Testis (tissue), 3 donors: ENCODE data around the gene C17orf113. TPM values are rescaled to one million over a fixed set of nuclear protein-coding genes. Genes with fewer than 3 reads are reported as not detected.

Experiments
- DNase-seq: peaks from one replicate; pipeline ENCODE4 v3.0.0-alpha.2; 2019
- H3K27ac ChIP-seq, 2 donors: fragments of 200-600 bp; sonication (generic); one replicate each; pipeline ENCODE4 v1.5.1; 2019
- H3K27me3 ChIP-seq: fragments of 200-600 bp; sonication (generic); one replicate; pipeline ENCODE4 v1.5.1; 2019
- H3K36me3 ChIP-seq: fragments of 200-600 bp; sonication (generic); one replicate; pipeline ENCODE4 v1.5.1; 2017; ENCODE audit warnings: low read depth; ENCODE audit errors: missing control alignments
- H3K4me1 ChIP-seq: fragments of 200-600 bp; sonication (generic); one replicate; pipeline ENCODE4 v1.5.1; 2019
- H3K4me3 ChIP-seq, 2 donors: fragments of 200-600 bp; sonication (generic); one replicate each; pipeline ENCODE4 v1.5.1; 2017 to 2019
- H3K9me3 ChIP-seq: fragments of 200-600 bp; sonication (generic); one replicate; pipeline ENCODE4 v1.5.1; 2017
- POLR2A ChIP-seq: fragments of 450-650 bp; IDR thresholded peaks from one replicate; pipeline ENCODE4 v1.6.1; 2017; ENCODE audit warnings: antibody characterized with exemption, mild to moderate bottlenecking, moderate library complexity
- WGBS, 2 donors: methylation state at CpG; one replicate each; pipeline ENCODE4 v1.1.5; 2018; 5-methylcytosine and 5-hydroxymethylcytosine counted together
- intact Hi-C: fragments of 100-400 bp; cut with DNase I; formaldehyde crosslinking; loops from one replicate; pipeline ENCODE4 v1.15.1; 2023; ENCODE audit warnings: low total_unique reads
- polyA plus RNA-seq: library from polyadenylated mRNA; stranded (reverse); fragments of 350-450 nt; fragmentation: Illumina TruSeq; extraction: RNeasy Lipid Tissue Mini Kit (QIAGEN cat#74804); gene quantifications from one replicate; pipeline ENCODE4 v1.2.3, GENCODE V29; 2014; ENCODE audit warnings: low read depth, low replicate concordance; ENCODE audit not compliant: insufficient read depth
- total RNA-seq, 2 donors: library from RNA; depleted of rRNA; stranded (reverse); fragments of >200 nt; gene quantifications; one replicate each; pipeline ENCODE4 v1.2.3, GENCODE V29; 2016
- TF ChIP-seq, protein P1 (sequence below), 3 experiments: fragments of 450-650 bp in 2 of 3; fragments of 200-600 bp in 1 of 3; sonication (generic) in 1 of 3; IDR thresholded peaks; one replicate each; pipeline ENCODE4 v1.5.1; 2016 to 2019; ENCODE audit warnings: antibody characterized with exemption in 3 of 3, mild to moderate bottlenecking in 2 of 3, moderate library complexity in 1 of 3

The C17orf113 gene
- total and polyA plus RNA-seq, 3 donors from 2014 or later = 2.8 to 11.3 (median 7.7) TPM

GRCh38 chr17:42058063-42058462 lies 7.7 kb upstream of the C17orf113 start:
- H3K27me3 ChIP-seq = no peaks in the 10 kb centered on the region
- H3K9me3 ChIP-seq = no peaks in the 10 kb centered on the region
- peak; percentile 61 for DNase-seq
- H3K27ac ChIP-seq = no peak overlapping the region
- no peak overlapping the region for H3K4me3 ChIP-seq
- TF ChIP-seq, protein P1, sequence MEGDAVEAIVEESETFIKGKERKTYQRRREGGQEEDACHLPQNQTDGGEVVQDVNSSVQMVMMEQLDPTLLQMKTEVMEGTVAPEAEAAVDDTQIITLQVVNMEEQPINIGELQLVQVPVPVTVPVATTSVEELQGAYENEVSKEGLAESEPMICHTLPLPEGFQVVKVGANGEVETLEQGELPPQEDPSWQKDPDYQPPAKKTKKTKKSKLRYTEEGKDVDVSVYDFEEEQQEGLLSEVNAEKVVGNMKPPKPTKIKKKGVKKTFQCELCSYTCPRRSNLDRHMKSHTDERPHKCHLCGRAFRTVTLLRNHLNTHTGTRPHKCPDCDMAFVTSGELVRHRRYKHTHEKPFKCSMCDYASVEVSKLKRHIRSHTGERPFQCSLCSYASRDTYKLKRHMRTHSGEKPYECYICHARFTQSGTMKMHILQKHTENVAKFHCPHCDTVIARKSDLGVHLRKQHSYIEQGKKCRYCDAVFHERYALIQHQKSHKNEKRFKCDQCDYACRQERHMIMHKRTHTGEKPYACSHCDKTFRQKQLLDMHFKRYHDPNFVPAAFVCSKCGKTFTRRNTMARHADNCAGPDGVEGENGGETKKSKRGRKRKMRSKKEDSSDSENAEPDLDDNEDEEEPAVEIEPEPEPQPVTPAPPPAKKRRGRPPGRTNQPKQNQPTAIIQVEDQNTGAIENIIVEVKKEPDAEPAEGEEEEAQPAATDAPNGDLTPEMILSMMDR (IDR thresholded peaks at IDR 0.05) = no peak
- no peak for TF ChIP-seq POLR2A
- peaks cover 21% of the 10 kb centered on the region for H3K4me1 ChIP-seq
- H3K36me3 ChIP-seq = no peaks in the 10 kb centered on the region
- intact Hi-C loops = no loop called here
- WGBS, 2 donors = 32 to 57% methylated on average over 2 to 3 of the region's 7 CpGs

DNA sequence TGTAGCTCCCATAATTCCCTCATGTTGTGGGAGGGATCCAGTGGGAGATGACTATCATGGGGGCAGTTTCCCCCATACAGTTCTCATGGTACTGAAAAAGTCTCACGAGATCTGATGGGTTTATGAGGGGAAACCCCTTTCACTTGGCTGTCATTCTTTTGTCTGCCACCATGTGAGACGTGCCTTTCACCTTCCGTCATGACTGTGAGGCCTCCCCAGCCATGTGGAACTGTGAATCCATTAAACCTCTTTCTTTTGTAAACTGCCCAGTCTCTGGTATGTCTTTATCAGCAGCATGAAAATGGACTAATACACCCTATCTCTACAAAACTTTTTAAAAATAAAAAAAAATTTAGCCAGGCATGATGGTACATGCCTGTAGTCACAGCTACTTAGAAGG lies 6.2 kb upstream of the C17orf113 start:
- TF ChIP-seq POLR2A = no peak
- Histone ChIP-seq H3K27me3 (no peaks in the 10 kb centered on the region), H3K36me3 (no peaks in the 10 kb centered on the region), H3K4me1 (peaks cover 21% of the 10 kb centered on the region), H3K9me3 (no peaks in the 10 kb centered on the region), H3K4me3 (no peak overlapping the region), H3K27ac (no peak overlapping the region)
- 75 to 82% methylated on average over 3 of the region's 3 CpGs for WGBS, 2 donors
- intact Hi-C loops = no loop called here
- no peak for DNase-seq

DNA sequence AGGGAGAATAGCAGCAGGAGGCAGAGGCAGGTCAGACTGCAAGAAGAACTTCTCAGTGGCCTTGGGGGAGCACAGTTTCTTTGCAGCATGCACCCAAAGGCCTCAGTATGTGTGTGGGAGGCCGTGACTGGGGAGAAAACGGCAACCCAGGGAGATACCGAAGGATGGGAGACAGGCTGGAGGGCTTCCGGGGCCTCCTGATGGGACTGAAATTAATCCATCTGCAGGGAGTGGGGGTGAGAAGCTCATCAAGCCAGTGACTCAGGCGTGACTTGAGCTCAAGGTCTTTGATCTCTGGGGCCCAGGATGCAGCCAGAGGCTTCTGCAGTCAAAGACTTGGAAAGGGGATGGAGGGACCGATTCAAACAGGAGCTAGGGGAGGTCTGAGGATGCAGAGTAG lies 5.1 kb upstream of the C17orf113 start:
- peak; percentile 75 for DNase-seq
- TF ChIP-seq, protein P1 (IDR thresholded peaks at IDR 0.05) = no peak
- TF ChIP-seq POLR2A = no peak
- Histone ChIP-seq H3K9me3 (no peaks in the 10 kb centered on the region), H3K36me3 (no peaks in the 10 kb centered on the region), H3K27ac (no peak overlapping the region), H3K4me3 (no peak overlapping the region), H3K27me3 (no peaks in the 10 kb centered on the region), H3K4me1 (peaks cover 26% of the 10 kb centered on the region)
- intact Hi-C loops = no loop called here
- 55 to 59% methylated on average over 6 of the region's 6 CpGs for WGBS, 2 donors

GRCh38 chr17:42055027-42055426 lies 4.6 kb upstream of the C17orf113 start:
- no peak overlapping the region for H3K27ac ChIP-seq
- DNase-seq = no peak
- H3K4me3 ChIP-seq = no peak overlapping the region
- H3K4me1 ChIP-seq = peaks cover 26% of the 10 kb centered on the region
- 39 to 46% methylated on average over 3 of the region's 3 CpGs for WGBS, 2 donors
- H3K9me3 ChIP-seq = no peaks in the 10 kb centered on the region
- TF ChIP-seq POLR2A = no peak
- TF ChIP-seq, protein P1 (IDR thresholded peaks at IDR 0.05) = no peak
- H3K36me3 ChIP-seq = no peaks in the 10 kb centered on the region
- intact Hi-C loops = no loop called here
- H3K27me3 ChIP-seq = no peaks in the 10 kb centered on the region

DNA sequence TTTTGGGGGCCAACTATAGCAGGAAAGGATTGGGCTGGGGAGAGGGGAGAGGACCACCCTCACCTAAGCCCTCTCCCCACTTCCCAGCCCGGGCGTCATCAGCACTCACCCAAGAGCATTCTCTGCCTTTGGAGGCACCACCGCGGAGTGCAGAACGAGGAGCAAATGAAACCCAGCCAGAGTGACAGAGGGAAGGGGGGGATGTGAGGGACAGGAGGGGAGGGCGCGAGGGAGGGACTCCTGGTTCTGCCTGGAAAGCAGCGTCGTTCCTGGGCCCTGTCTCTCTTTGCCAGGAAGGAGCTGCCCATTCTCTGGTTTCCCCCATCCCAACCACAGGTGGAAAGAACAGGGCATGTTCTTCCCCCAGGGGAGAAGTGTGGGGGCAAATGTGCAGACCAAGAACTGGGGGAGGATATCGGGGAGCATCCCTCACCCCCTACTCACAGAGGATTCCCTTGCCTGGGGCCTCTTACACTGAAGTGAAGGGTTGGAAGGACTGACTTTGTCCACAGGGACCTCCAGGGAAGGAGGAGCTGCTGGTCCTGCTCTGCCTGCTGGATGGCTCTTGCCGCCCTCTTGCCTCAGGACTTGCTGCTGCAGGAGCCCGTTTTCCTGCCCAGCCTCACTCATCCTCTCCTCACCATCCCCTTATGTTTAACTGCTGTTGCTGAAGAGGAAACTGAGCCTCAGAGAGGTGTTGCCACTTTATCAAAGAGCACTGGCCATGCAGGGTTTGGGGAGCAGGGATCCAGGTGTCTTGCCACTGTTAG lies 3.5 kb upstream of the C17orf113 start:
- DNase-seq = no peak
- H3K4me1 ChIP-seq = peaks cover 30% of the 10 kb centered on the region
- 33 to 50% methylated on average over 7 to 12 of the region's 12 CpGs for WGBS, 2 donors
- H3K9me3 ChIP-seq = no peaks in the 10 kb centered on the region
- no peak overlapping the region for H3K4me3 ChIP-seq
- no peak overlapping the region for H3K27ac ChIP-seq
- intact Hi-C loops = no loop called here
- TF ChIP-seq, protein P1 (IDR thresholded peaks at IDR 0.05) = no peak
- TF ChIP-seq POLR2A = no peak
- H3K36me3 ChIP-seq = no peaks in the 10 kb centered on the region
- no peaks in the 10 kb centered on the region for H3K27me3 ChIP-seq
